ENCODE results near the gene GNPTG. TPM values are rescaled to one million over a fixed set of nuclear protein-coding genes. Genes with fewer than 3 reads are reported as not detected.

Gene GNPTG
- total and polyA plus RNA-seq, 2 of the 13 experiments (the other 11 are each of a cell fraction or from before 2014, with no cell fraction given), result 22.7 to 71.1 TPM

DNA sequence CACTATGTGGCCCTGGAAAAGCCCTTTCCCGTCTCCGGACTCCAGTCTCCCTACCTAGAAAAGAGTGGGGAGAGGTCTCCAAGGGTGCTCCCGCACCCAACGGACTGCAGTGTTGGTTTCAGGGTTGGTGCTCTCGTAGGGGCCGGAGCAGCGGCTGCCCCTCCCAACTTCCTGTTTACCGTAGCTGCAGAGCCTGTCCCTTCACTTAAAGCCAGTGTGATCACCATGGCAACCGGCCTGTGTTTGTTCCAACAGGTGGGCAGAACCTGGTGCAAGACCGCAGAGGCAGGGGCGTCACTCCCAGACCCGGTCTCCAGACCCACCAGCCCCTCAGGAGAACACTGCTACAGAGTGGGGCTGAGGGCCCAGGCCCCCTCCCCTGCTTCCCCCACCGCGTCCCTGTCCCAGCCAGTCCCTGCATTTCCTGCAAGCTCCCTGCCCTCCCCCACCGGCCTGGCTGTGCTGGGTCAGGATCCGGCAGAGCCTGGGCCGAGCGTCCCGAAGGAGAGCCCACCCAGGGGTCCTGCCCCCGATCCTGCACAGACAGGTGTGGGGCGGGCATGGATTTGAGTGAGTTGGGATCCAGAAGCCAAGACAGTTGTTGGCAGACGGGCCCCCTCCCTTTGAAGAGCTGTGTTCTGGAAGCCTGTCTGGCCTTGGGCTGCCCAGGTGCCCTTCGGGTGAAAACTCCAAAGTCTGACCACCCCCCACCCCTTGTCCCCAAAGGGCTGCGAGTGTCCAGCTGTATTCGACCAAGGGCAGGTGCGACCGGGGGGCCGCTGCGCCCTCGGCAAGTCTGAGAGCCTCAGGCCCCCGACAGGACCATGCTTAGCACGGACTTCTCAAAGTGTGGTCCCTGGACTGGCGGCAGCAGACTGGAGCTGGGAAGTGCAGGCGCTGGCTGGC is 19.8 kb upstream of the GNPTG start (continued):
- TF ChIP-seq, protein P1, sequence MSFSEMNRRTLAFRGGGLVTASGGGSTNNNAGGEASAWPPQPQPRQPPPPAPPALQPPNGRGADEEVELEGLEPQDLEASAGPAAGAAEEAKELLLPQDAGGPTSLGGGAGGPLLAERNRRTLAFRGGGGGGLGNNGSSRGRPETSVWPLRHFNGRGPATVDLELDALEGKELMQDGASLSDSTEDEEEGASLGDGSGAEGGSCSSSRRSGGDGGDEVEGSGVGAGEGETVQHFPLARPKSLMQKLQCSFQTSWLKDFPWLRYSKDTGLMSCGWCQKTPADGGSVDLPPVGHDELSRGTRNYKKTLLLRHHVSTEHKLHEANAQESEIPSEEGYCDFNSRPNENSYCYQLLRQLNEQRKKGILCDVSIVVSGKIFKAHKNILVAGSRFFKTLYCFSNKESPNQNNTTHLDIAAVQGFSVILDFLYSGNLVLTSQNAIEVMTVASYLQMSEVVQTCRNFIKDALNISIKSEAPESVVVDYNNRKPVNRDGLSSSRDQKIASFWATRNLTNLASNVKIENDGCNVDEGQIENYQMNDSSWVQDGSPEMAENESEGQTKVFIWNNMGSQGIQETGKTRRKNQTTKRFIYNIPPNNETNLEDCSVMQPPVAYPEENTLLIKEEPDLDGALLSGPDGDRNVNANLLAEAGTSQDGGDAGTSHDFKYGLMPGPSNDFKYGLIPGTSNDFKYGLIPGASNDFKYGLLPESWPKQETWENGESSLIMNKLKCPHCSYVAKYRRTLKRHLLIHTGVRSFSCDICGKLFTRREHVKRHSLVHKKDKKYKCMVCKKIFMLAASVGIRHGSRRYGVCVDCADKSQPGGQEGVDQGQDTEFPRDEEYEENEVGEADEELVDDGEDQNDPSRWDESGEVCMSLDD (CRISPR knock-in tag; IDR thresholded peaks at IDR 0.05; ENCODE audit: borderline replicate concordance), result no peak
- TF ChIP-seq HCFC1 (IDR thresholded peaks at IDR 0.05; ENCODE audit: low read depth, low read length) (no peak), ZNF782 (CRISPR knock-in tag; IDR thresholded peaks at IDR 0.05; ENCODE audit: borderline replicate concordance) (no peak), ESRRA (CRISPR knock-in tag; IDR thresholded peaks at IDR 0.05; ENCODE audit: low read depth) (no peak), ZNF101 (CRISPR knock-in tag; IDR thresholded peaks at IDR 0.05; ENCODE audit: borderline replicate concordance, low read depth) (no peak), MIER3 (CRISPR knock-in tag; IDR thresholded peaks at IDR 0.05; ENCODE audit: borderline replicate concordance) (no peak), HIVEP1 (CRISPR knock-in tag; IDR thresholded peaks at IDR 0.05) (no peak), POLR2AphosphoS2 (IDR thresholded peaks at IDR 0.05; ENCODE audit: low read depth, low read length) (no peak), SP5 (CRISPR knock-in tag; IDR thresholded peaks at IDR 0.05; ENCODE audit: borderline replicate concordance, low read depth) (peak; percentile 65; the same call in 1 of the 2 replicates), ZNF598 (CRISPR knock-in tag; IDR thresholded peaks at IDR 0.05; ENCODE audit: borderline replicate concordance) (no peak), KAT8 (CRISPR knock-in tag; IDR thresholded peaks at IDR 0.05) (peak; percentile 41), THYN1 (CRISPR knock-in tag; IDR thresholded peaks at IDR 0.05; ENCODE audit: borderline replicate concordance, low read depth) (no peak), ZNF607 (CRISPR knock-in tag; IDR thresholded peaks at IDR 0.05; ENCODE audit: borderline replicate concordance) (peak; percentile 69; the same call in 1 of the 2 replicates), ZNF260 (CRISPR knock-in tag; IDR thresholded peaks at IDR 0.05; ENCODE audit: borderline replicate concordance, low read depth) (no peak), ISL2 (CRISPR knock-in tag; IDR thresholded peaks at IDR 0.05) (no peak), ATF7-NPFF (CRISPR knock-in tag; IDR thresholded peaks at IDR 0.05; ENCODE audit: low read depth) (no peak), ZNF570 (CRISPR knock-in tag; IDR thresholded peaks at IDR 0.05; ENCODE audit: borderline replicate concordance) (no peak), DMAP1 (CRISPR knock-in tag; IDR thresholded peaks at IDR 0.05) (no peak), TOPORS (CRISPR knock-in tag; IDR thresholded peaks at IDR 0.05) (no peak), HMG20A (CRISPR knock-in tag; IDR thresholded peaks at IDR 0.05; ENCODE audit: borderline replicate concordance) (no peak), HNRNPUL1 (IDR thresholded peaks at IDR 0.05; ENCODE audit: low read depth, low read length) (no peak), ZSCAN31 (CRISPR knock-in tag; IDR thresholded peaks at IDR 0.05; ENCODE audit: low read depth) (no peak), ZBTB8A (CRISPR knock-in tag; IDR thresholded peaks at IDR 0.05; ENCODE audit: borderline replicate concordance, low read depth) (no peak), SMC3 (IDR thresholded peaks at IDR 0.05; ENCODE audit: low read length) (no peak)
- TF ChIP-seq, protein P2, sequence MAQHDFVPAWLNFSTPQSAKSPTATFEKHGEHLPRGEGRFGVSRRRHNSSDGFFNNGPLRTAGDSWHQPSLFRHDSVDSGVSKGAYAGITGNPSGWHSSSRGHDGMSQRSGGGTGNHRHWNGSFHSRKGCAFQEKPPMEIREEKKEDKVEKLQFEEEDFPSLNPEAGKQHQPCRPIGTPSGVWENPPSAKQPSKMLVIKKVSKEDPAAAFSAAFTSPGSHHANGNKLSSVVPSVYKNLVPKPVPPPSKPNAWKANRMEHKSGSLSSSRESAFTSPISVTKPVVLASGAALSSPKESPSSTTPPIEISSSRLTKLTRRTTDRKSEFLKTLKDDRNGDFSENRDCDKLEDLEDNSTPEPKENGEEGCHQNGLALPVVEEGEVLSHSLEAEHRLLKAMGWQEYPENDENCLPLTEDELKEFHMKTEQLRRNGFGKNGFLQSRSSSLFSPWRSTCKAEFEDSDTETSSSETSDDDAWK (CRISPR knock-in tag; IDR thresholded peaks at IDR 0.05), result no peak
- TF ChIP-seq, protein P3, sequence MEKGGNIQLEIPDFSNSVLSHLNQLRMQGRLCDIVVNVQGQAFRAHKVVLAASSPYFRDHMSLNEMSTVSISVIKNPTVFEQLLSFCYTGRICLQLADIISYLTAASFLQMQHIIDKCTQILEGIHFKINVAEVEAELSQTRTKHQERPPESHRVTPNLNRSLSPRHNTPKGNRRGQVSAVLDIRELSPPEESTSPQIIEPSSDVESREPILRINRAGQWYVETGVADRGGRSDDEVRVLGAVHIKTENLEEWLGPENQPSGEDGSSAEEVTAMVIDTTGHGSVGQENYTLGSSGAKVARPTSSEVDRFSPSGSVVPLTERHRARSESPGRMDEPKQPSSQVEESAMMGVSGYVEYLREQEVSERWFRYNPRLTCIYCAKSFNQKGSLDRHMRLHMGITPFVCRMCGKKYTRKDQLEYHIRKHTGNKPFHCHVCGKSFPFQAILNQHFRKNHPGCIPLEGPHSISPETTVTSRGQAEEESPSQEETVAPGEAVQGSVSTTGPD (CRISPR knock-in tag; IDR thresholded peaks at IDR 0.05), result no peak
